K562 (cell line): Measurements from ENCODE around the gene ZC3H12A. TPM values are rescaled to one million over a fixed set of nuclear protein-coding genes. Genes with fewer than 3 reads are reported as not detected.

Source experiments
- ATAC-seq: fragments of 200-7000 bp; cut with Tn5 transposase; 3 replicates; pipeline ENCODE4 v1.9.1; 2020; ENCODE audit warnings: moderate library complexity
- BruUV-seq: library from RNA; stranded (reverse); fragments of 400-500 nt; replicated peaks from 2 replicates; lab custom pipeline; 2021; lab: Mats Ljungman, UMichigan
- CTCF ChIA-PET: fragments of 300-600 bp; formaldehyde crosslinking; extraction: SDS; loops from one replicate; lab custom pipeline; 2021; ENCODE audit warnings: low intra/inter-chr PET ratio; lab: Yijun Ruan, JAX
- POLR2A ChIA-PET: fragments of 300-600, 350-650 bp; sonication (Branson Sonifier 250); formaldehyde crosslinking; extraction: SDS; loops from one replicate; lab custom pipeline; 2021; ENCODE audit warnings: antibody characterized with exemption, inconsistent platforms; lab: Yijun Ruan, JAX
- DNase-seq, 4 experiments: peaks; one replicate each; pipeline versions ENCODE4 v3.0.0 to v3.0.0-alpha.2; 2011 to 2018; ENCODE audit warnings: low spot score in 3 of 4, mixed read lengths in 3 of 4; ENCODE audit errors: extremely low read depth in 1 of 4
- FAIRE-seq: peaks from 2 replicates; lab custom pipeline; 2011; peaks lifted over from hg19 to GRCh38; lab: Jason Lieb, UNC
- H2AFZ ChIP-seq: 2 replicates; pipeline ENCODE4 v1.6.0; 2011; ENCODE audit warnings: low read depth, low read length, control low read depth, inconsistent platforms
- H3K27ac ChIP-seq: fragments of 200-600 bp; 3 replicates; pipeline ENCODE4 v1.8.0; 2011; ENCODE audit warnings: low read depth, mild to moderate bottlenecking, control low read depth, inconsistent platforms, low read length, moderate library complexity, mixed read lengths; ENCODE audit errors: extremely low read depth
- H3K27me3 ChIP-seq, 2 experiments: fragments of 300-600 bp in 1 of 2; 2 replicates in 1 of 2; 3 replicates in 1 of 2; pipeline versions ENCODE4 v1.6.0 to v1.8.0; 2011; ENCODE audit warnings: inconsistent platforms in 2 of 2, low read length in 2 of 2, mild to moderate bottlenecking in 1 of 2, mixed read lengths in 1 of 2, moderate library complexity in 1 of 2; ENCODE audit not compliant: control insufficient read depth in 2 of 2, insufficient read depth in 2 of 2
- H3K36me3 ChIP-seq: fragments of 300-600 bp; 3 replicates; pipeline ENCODE4 v1.8.0; 2011; ENCODE audit warnings: mild to moderate bottlenecking, low read length, inconsistent platforms; ENCODE audit not compliant: control insufficient read depth, insufficient read depth
- H3K4me1 ChIP-seq, 2 experiments: fragments of 200-600 bp in 1 of 2; replicated peaks in 1 of 2; 2 replicates in 1 of 2; 3 replicates in 1 of 2; pipeline versions ENCODE4 v1.5.1 to v1.8.0; 2011; ENCODE audit warnings: inconsistent platforms in 2 of 2, low read length in 2 of 2, mild to moderate bottlenecking in 1 of 2, mixed read lengths in 1 of 2, moderate library complexity in 1 of 2; ENCODE audit not compliant: control insufficient read depth in 2 of 2, insufficient read depth in 2 of 2
- H3K4me2 ChIP-seq: 2 replicates; pipeline ENCODE4 v1.6.1; 2011; ENCODE audit warnings: low read length, control low read depth, inconsistent platforms, mixed read lengths; ENCODE audit not compliant: insufficient read depth
- H3K4me3 ChIP-seq: fragments of 200-600 bp; sonication (generic), shearing (Covaris generic); 2 replicates; pipeline ENCODE4 v1.5.1; 2016; ENCODE audit warnings: control low read depth, inconsistent platforms
- H3K79me2 ChIP-seq: fragments of 200-600 bp; 3 replicates; pipeline ENCODE4 v1.8.0; 2011; ENCODE audit warnings: low read length, inconsistent platforms; ENCODE audit not compliant: control insufficient read depth, insufficient read depth
- H3K9ac ChIP-seq, 2 experiments: 2 replicates each; pipeline versions ENCODE4 v1.6.0 to v1.6.1; 2011; ENCODE audit warnings: low read depth in 2 of 2, low read length in 2 of 2, control low read depth in 1 of 2, inconsistent platforms in 1 of 2, mild to moderate bottlenecking in 1 of 2, mixed read lengths in 1 of 2; ENCODE audit not compliant: insufficient read depth in 1 of 2
- H3K9me1 ChIP-seq: one replicate; pipeline ENCODE4 v1.6.0; 2011; ENCODE audit warnings: inconsistent platforms, mild to moderate bottlenecking, low read length, moderate library complexity; ENCODE audit not compliant: control insufficient read depth, insufficient read depth
- H3K9me3 ChIP-seq: replicated peaks from 2 replicates; pipeline ENCODE4 v1.5.1; 2011; ENCODE audit warnings: low read depth, low read length, inconsistent platforms; ENCODE audit not compliant: control insufficient read depth, insufficient read depth
- H4K20me1 ChIP-seq: replicated peaks from 2 replicates; pipeline ENCODE4 v1.6.1; 2011; ENCODE audit warnings: low read length, inconsistent platforms, mixed read lengths; ENCODE audit not compliant: control insufficient read depth, insufficient read depth
- ARHGAP35 ChIP-seq: fragments of 450-650 bp; IDR thresholded peaks from 2 replicates; pipeline ENCODE4 v1.6.1; 2018; ENCODE audit not compliant: partially characterized antibody
- ATF2 ChIP-seq: sonication (generic); formaldehyde crosslinking; IDR thresholded peaks from 2 replicates; pipeline ENCODE4 v1.8.1; 2022; ENCODE audit warnings: missing genetic modification reagents
- FOXA1 ChIP-seq: fragments of 450-650 bp; IDR thresholded peaks from 2 replicates; pipeline ENCODE4 v1.6.1; 2016; ENCODE audit warnings: mild to moderate bottlenecking, borderline replicate concordance
- KDM1A ChIP-seq, 2 experiments: fragments of 450-650 bp; IDR thresholded peaks; 2 replicates each; pipeline ENCODE4 v1.6.1; 2016; ENCODE audit warnings: mild to moderate bottlenecking in 2 of 2
- KLF1 ChIP-seq: fragments of 450-650 bp; IDR thresholded peaks from 2 replicates; pipeline ENCODE4 v1.6.1; 2016; ENCODE audit warnings: missing genetic modification characterization, missing compliant biosample characterization
- KLF10 ChIP-seq: fragments of 250-450 bp; sonication (Bioruptor Pico); IDR thresholded peaks from 2 replicates; pipeline ENCODE4 v1.6.1; 2021; ENCODE audit warnings: matching md5 sums
- SP1 ChIP-seq: sonication (generic); formaldehyde crosslinking; IDR thresholded peaks from 2 replicates; pipeline ENCODE4 v1.8.1; 2022; ENCODE audit warnings: mild to moderate bottlenecking, missing genetic modification reagents
- SUPT5H ChIP-seq: fragments of 450-650 bp; IDR thresholded peaks from 2 replicates; pipeline ENCODE4 v1.6.1; 2016
- TCF3 ChIP-seq: sonication (generic); formaldehyde crosslinking; IDR thresholded peaks from 2 replicates; pipeline ENCODE4 v1.4.0; 2020; ENCODE audit warnings: mild to moderate bottlenecking, missing genetic modification reagents
- TFAP4 ChIP-seq: sonication (generic); formaldehyde crosslinking; IDR thresholded peaks from 2 replicates; pipeline ENCODE4 v1.8.0; 2022; ENCODE audit warnings: missing genetic modification reagents, mild to moderate bottlenecking, moderate library complexity, borderline replicate concordance
- TRIM25 ChIP-seq: fragments of 450-650 bp; IDR thresholded peaks from 2 replicates; pipeline ENCODE4 v1.7.0; 2016; ENCODE audit warnings: borderline replicate concordance
- ZFP30 ChIP-seq: fragments of 250-450 bp; sonication (Bioruptor Pico); IDR thresholded peaks from 2 replicates; pipeline ENCODE4 v1.8.0; 2022; ENCODE audit warnings: moderate library complexity, mild to moderate bottlenecking, inconsistent platforms, borderline replicate concordance
- WGBS: fragments of 100-300 bp; shearing (Covaris generic); methylation state at CpG from one replicate; pipeline ENCODE4 v1.1.6; 2016; ENCODE audit warnings: low coverage, mixed read lengths; ENCODE audit not compliant: insufficient coverage; ENCODE audit errors: missing lambda C conversion rate; 5-methylcytosine and 5-hydroxymethylcytosine counted together
- in situ Hi-C: fragments of 300-500 bp; cut with MboI; formaldehyde crosslinking; loops from 4 replicates; pipeline ENCODE4 v1.15.0; 2018; ENCODE audit warnings: inconsistent platforms, mixed read lengths
- intact Hi-C: fragments of 100-400 bp; cut with micrococcal nuclease; formaldehyde crosslinking; loops from 2 replicates; pipeline ENCODE4 v1.14.2; 2022
- polyA plus RNA-seq, 8 experiments: library from polyadenylated mRNA; depleted of rRNA in 4 of 8; stranded (reverse) in 5 of 8; unstranded in 3 of 8; fragments of >200 nt; fragmentation: Nextera tagmentation in 2 of 8; fragmentation: Illumina TruSeq in 1 of 8; extraction: Ambion mirVana in 2 of 8; extraction: Trizol in 1 of 8; gene quantifications; 2 replicates each; pipeline versions ENCODE4 v1.2.1 to v1.2.3, GENCODE V29; 2011 to 2014; ENCODE audit warnings: inconsistent platforms in 1 of 8, missing spikeins in 1 of 8
- total RNA-seq, 7 experiments: library from RNA; depleted of rRNA in 6 of 7; stranded (reverse); fragments of >200 nt in 6 of 7; fragmentation: Illumina TruSeq in 2 of 7; extraction: Trizol in 2 of 7; gene quantifications; 2 replicates each; pipeline versions ENCODE4 v1.2.1 to v1.2.3, GENCODE V29; 2011 to 2021; ENCODE audit warnings: low replicate concordance in 1 of 7
- TF ChIP-seq, protein P1 (sequence below): fragments of 450-650 bp; IDR thresholded peaks from 2 replicates; pipeline ENCODE4 v1.6.1; 2016; ENCODE audit warnings: mild to moderate bottlenecking

The ZC3H12A gene
- total and polyA plus RNA-seq, 9 of the 15 experiments (the other 6 are each of a cell fraction or from before 2014, with no cell fraction given) = 0.14 to 9.4 (median 6.7) TPM

DNA sequence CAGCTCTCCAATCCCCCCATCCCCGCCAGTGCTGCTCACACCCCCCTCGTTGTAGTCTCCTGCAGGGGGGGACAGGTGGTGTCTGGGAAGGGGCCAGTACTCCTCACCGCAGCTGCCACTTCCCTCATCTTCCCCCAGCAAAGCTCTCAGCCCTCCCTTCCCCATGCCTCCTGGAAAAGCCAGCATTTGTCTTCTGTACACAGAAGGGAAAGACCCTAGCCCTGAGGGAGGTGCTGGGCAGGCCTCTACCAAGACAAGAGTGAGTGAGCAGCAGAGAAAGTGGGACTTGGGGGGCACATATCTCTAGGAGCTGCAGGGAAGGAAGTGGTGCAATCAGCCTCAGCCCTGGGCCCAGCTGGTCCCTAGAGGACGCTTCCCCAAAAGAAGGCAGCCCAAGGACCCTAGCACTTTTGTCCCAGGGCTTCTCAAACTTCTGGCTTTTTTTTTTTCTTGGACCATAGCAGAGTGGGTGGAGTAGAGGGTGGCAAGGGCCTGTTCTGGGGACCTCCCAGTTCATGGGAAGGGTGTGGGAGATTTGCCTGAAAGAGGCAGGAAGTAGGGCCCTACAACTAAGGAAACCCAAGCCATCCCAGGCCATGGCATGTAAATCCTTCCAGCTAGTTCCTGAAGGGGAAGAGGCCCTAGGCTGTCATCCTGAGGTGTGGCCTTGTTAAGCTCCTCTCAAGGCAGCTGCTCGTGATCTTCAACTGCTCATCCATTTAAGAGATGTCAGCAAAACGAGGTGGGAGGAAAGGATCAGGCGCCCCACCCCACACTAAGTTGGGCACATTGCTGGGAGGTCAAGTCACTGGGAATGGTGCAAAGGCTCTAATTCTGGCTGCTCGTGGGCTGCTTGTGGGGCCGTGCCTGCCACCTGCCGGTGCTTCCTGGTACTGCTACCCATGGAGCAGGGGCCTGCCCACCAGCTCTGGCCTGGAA, 12.6 kb downstream of the ZC3H12A start (continued):
- TF ChIP-seq TRIM25 (no peak), ZFP30 (CRISPR knock-in tag) (no peak), KLF1 (tag) (no peak), SUPT5H (0 out of 2 replicates have a peak, but pooled peaks have one; percentile 53), FOXA1 (no peak)

GRCh38 chr1:37487619-37487984, 13.2 kb downstream of the ZC3H12A start:
- no peak for FAIRE-seq
- H3K9ac ChIP-seq = 0 out of 4 replicates have a peak overlapping the region, but pooled peaks of 1 of the 2 experiments have one; percentile 19
- TF ChIP-seq ATF2 (CRISPR knock-in tag) = no peak
- no peak for TF ChIP-seq TFAP4
- TF ChIP-seq, protein P1, sequence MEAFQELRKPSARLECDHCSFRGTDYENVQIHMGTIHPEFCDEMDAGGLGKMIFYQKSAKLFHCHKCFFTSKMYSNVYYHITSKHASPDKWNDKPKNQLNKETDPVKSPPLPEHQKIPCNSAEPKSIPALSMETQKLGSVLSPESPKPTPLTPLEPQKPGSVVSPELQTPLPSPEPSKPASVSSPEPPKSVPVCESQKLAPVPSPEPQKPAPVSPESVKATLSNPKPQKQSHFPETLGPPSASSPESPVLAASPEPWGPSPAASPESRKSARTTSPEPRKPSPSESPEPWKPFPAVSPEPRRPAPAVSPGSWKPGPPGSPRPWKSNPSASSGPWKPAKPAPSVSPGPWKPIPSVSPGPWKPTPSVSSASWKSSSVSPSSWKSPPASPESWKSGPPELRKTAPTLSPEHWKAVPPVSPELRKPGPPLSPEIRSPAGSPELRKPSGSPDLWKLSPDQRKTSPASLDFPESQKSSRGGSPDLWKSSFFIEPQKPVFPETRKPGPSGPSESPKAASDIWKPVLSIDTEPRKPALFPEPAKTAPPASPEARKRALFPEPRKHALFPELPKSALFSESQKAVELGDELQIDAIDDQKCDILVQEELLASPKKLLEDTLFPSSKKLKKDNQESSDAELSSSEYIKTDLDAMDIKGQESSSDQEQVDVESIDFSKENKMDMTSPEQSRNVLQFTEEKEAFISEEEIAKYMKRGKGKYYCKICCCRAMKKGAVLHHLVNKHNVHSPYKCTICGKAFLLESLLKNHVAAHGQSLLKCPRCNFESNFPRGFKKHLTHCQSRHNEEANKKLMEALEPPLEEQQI = no peak
- TF ChIP-seq KDM1A (IDR thresholded peaks at IDR 0.05) = no peak
- TF ChIP-seq KLF10 (CRISPR knock-in tag) = no peak
- no peak for TF ChIP-seq SP1 (CRISPR knock-in tag)
- TF ChIP-seq TCF3 = no peak
- TF ChIP-seq ARHGAP35 = no peak

More at GRCh38 chr1:37487619-37487984, 13.2 kb downstream of the ZC3H12A start:
- H3K9me3 ChIP-seq = no peaks in the 10 kb centered on the region
- H4K20me1 ChIP-seq = no peaks in the 10 kb centered on the region; the same call in 1 of the 2 replicates
- no peak overlapping the region for H3K4me3 ChIP-seq
- no peaks in the 10 kb centered on the region for H3K79me2 ChIP-seq
- peaks cover 57% of the 10 kb centered on the region for H3K36me3 ChIP-seq
- H3K27me3 ChIP-seq = no peaks in the 10 kb centered on the region
- in situ Hi-C loops (no loop called here), intact Hi-C loops (loop anchor here (1.0 kb wide), 1 partner anchor 32 kb away; no protein-coding TSS in a partner anchor)
- no peak for ATAC-seq
- BruUV-seq = no TSS peak
- ChIA-PET CTCF (interaction anchor here (0.6 to 5.3 kb wide), 4 partner anchors 29 to 531 kb away, joined by 3 to 69 read pairs (median 12); no protein-coding TSS in a partner anchor), POLR2A (interaction anchor here (0.6 to 6.4 kb wide), 15 partner anchors 10 to 203 kb away, joined by 3 to 118 read pairs (median 4); partner anchors contain the start of genes GNL2, MEAF6 and ZC3H12A)
- WGBS = 75% methylated on average over 5 of the region's 5 CpGs
- DNase-seq = no peak
- no peak overlapping the region for H3K4me2 ChIP-seq
- peaks cover 3 to 12% of the 10 kb centered on the region in 2 experiments; a peak in 3 of 5 replicates for H3K4me1 ChIP-seq
- H2AFZ ChIP-seq = no peak overlapping the region
- no peaks in the 10 kb centered on the region for H3K9me1 ChIP-seq
- no peak overlapping the region for H3K27ac ChIP-seq
